AG04449 (cell line): ENCODE measurements around the gene PAPOLB.

Experiments used
- CTCF ChIA-PET: fragments of 350-600 bp; formaldehyde crosslinking; extraction: SDS; loops from one replicate; lab custom pipeline; 2021; ENCODE audit warnings: antibody characterized with exemption; lab: Yijun Ruan, JAX
- POLR2A ChIA-PET: fragments of 400-600, 350-600 bp; formaldehyde crosslinking; extraction: SDS; loops from one replicate; lab custom pipeline; 2020; ENCODE audit warnings: antibody characterized with exemption, inconsistent platforms; lab: Yijun Ruan, JAX
- DNase-seq: peaks from one replicate; pipeline ENCODE4 v3.0.0-alpha.2; 2010; ENCODE audit warnings: low read depth, low spot score
- H3K4me3 ChIP-seq: 2 replicates; pipeline ENCODE4 v1.5.1; 2011; ENCODE audit warnings: low read depth, mild to moderate bottlenecking, control low read depth, low read length
- TF ChIP-seq, protein P1 (sequence below): IDR thresholded peaks from one replicate; pipeline ENCODE4 v1.5.1; 2011; ENCODE audit warnings: mild to moderate bottlenecking, moderate library complexity, low read length, control low read depth, inconsistent platforms; ENCODE audit not compliant: insufficient read depth; ENCODE audit errors: missing control alignments

PAPOLB gene

DNA sequence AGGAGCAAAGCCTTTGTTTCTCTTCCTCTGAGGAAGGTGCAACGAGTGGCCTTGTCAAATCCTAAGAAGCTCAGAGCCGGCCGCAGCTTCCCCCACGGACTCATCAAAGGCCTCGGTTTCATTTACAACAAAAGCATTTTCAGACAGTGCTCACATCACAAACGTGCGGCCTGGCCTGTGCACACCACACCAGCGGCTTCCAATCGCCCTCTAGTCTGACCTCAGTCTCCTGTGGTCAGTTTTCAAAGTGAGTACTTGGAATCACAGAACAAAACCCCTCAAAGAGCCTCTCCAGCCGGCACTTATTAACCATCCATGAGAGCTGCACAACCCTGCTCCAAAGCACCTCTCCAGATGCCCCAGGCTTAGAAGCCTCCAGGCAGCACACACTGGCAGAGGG lies 18.4 kb upstream of the PAPOLB start:
- ChIA-PET CTCF (interaction anchor here (1.4 kb wide), 2 partner anchors 12 to 50 kb away, joined by 3 read pairs; no protein-coding TSS in a partner anchor), POLR2A (no interaction called here)
- TF ChIP-seq, protein P1, sequence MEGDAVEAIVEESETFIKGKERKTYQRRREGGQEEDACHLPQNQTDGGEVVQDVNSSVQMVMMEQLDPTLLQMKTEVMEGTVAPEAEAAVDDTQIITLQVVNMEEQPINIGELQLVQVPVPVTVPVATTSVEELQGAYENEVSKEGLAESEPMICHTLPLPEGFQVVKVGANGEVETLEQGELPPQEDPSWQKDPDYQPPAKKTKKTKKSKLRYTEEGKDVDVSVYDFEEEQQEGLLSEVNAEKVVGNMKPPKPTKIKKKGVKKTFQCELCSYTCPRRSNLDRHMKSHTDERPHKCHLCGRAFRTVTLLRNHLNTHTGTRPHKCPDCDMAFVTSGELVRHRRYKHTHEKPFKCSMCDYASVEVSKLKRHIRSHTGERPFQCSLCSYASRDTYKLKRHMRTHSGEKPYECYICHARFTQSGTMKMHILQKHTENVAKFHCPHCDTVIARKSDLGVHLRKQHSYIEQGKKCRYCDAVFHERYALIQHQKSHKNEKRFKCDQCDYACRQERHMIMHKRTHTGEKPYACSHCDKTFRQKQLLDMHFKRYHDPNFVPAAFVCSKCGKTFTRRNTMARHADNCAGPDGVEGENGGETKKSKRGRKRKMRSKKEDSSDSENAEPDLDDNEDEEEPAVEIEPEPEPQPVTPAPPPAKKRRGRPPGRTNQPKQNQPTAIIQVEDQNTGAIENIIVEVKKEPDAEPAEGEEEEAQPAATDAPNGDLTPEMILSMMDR = no peak
- no peak for DNase-seq
- no peak overlapping the region for H3K4me3 ChIP-seq

DNA sequence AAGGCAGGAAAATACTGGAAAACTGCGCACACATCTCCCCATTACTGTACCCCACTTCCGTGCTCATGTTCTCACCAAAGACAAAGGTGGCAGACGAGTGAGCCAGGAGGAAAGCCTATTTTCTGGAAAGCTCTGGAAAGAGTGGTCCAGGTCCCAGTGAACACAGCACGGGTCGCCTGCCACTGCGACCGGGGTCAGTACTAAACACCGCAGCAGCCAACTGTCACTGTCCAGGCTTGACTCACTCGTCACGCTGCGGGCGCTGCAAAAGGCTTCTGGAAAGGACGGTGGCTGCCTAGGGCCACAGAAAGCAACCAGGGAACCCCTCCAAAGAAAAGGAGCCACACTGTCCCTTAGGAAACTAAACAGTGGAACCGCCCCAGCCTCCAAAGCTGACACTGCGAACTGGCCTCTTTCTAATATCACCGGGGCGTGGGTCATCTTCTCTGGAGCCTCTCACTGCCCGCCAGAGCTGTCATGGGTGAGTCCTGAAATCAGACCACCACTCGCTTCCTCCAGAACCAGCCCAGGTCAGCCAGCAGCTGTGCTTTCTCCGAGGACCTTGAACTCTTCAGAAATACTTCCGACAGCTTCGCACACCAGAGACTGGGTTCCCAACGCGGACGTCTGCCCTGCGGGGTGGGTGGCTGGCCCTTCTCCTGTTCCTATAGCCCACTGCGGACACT lies 17.7 kb upstream of the PAPOLB start:
- no peak overlapping the region for H3K4me3 ChIP-seq
- TF ChIP-seq, protein P1 = no peak
- POLR2A ChIA-PET = no interaction called here
- DNase-seq = no peak
- CTCF ChIA-PET = interaction anchor here (1.4 kb wide), 1 partner anchor 49 kb away, joined by 3 read pairs; no protein-coding TSS in a partner anchor

DNA sequence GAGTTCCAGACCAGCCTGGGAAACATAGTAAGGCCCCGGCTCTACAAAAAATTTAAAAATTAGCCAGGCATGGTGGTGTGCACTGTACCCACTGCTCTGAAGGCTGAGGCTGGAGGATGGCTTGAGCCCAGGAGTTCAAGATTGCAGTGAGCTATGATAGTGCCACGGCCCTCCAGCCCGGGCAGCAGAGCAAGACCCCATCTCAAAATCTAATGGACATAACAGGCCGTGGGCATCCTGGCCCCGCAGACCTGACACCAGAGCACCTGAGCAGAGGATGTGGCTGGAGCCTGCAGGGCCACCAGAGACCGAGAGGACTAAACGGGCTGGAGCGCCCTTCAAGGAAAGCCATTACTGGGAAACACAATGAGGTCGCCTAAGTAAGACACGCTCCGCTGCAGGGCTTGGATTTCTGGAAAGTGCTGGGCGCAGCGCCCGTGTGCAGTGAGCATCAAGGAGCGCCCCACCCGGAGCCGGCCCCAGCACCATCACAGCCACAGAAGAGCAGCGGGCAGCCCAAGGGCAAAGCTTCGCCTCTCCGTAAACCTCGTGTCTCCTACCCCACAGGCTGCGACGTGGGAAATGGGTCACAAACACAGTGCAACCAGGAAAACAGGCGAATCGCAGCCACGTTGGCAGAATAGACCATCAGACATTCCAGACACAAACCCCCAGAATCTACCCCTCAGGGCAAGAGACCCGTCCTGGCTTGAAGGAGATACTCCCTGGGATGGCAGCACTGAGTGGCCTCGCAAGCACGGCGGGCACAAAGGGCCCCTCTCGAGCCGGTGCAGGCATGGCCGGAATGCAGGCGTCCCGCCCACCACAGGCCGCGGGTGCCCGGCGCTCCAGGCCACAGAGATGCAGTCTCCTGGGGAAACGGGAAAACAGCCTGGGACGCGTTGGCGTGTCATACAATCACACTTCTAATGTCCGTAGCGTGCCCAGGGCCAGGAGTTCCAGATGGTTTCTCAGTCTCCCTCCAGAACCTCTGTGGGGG lies 16.8 kb upstream of the PAPOLB start:
- no peak for DNase-seq
- CTCF ChIA-PET = no interaction called here
- H3K4me3 ChIP-seq = no peak overlapping the region
- POLR2A ChIA-PET = no interaction called here
- TF ChIP-seq, protein P1 = no peak

DNA sequence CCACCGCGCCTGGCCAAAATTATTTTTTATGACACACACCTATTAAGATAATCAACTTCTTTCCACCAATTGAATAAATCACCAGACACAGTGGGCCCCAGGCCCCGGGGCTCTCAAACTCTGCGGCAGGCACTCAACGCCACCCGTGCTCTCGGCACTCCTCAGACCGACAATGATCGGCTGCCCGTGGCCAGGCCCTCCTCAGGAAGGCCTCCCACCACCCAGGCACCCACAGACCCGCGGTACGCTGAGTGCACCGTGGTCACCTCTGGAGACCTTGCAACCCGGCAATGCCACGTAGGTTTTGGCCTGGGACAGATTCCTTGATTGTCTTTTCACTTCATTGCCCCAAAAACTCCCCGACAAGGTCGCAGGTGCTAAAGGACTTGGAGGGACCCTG lies 14.8 kb upstream of the PAPOLB start:
- ChIA-PET POLR2A (no interaction called here), CTCF (no interaction called here)
- TF ChIP-seq, protein P1 = no peak
- no peak overlapping the region for H3K4me3 ChIP-seq
- no peak for DNase-seq

DNA sequence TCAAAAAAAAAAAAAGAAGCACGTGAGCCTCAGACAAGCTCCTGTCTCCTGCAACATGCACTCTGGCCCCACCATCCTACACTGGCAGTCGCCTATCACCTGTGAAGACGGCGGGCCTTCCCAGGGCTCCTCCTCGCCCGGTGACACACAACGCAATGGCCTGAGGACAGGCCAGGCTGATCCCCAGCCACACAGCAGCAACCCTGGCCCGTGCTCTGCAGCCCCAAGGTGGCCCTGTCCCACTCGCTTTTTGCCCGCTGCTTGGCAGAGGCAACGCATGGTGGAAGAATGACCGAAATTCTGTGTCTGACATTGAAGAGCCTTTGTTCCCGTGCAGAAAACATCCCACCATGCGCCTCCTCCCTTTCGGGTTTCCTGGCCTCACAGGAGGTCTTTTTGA lies 13.6 kb upstream of the PAPOLB start:
- no peak overlapping the region for H3K4me3 ChIP-seq
- DNase-seq = no peak
- POLR2A ChIA-PET = no interaction called here
- TF ChIP-seq, protein P1 = no peak
- CTCF ChIA-PET = no interaction called here
